Endothelial cell of umbilical vein (primary cell): ENCODE data around the gene CD2AP.

Experiments used
- CTCF ChIP-seq, 2 donors: IDR thresholded peaks; 1 replicate in 1 of 2; 2 replicates in 1 of 2; pipeline ENCODE4 v1.5.1; 2011; ENCODE audit warnings: low read length in 2 of 2, mild to moderate bottlenecking in 2 of 2, moderate library complexity in 2 of 2, control low read depth in 1 of 2, inconsistent platforms in 1 of 2, low read depth in 1 of 2; ENCODE audit not compliant: insufficient read depth in 1 of 2; ENCODE audit errors: extremely low read depth in 1 of 2
- EZH2 ChIP-seq: IDR thresholded peaks from 2 replicates; pipeline ENCODE4 v1.6.1; 2012; ENCODE audit warnings: borderline replicate concordance, low read depth, mild to moderate bottlenecking, moderate library complexity, low read length, inconsistent platforms; ENCODE audit not compliant: severe bottlenecking
- FOS ChIP-seq: IDR thresholded peaks from 2 replicates; pipeline ENCODE4 v1.6.1; 2011; ENCODE audit warnings: mild to moderate bottlenecking, low read length, moderate library complexity, borderline replicate concordance; ENCODE audit not compliant: insufficient read depth
- MYC ChIP-seq: IDR thresholded peaks from one replicate; pipeline ENCODE4 v1.6.1; 2011; ENCODE audit warnings: mild to moderate bottlenecking, low read depth, low read length
- POLR2A ChIP-seq: IDR thresholded peaks from 2 replicates; pipeline ENCODE4 v1.6.1; 2012; ENCODE audit warnings: low read depth, mild to moderate bottlenecking, control low read depth, low read length
- POLR2AphosphoS5 ChIP-seq: IDR thresholded peaks from 2 replicates; pipeline ENCODE4 v1.6.1; 2012; ENCODE audit warnings: low read depth, mild to moderate bottlenecking, control low read depth, low read length, moderate library complexity; ENCODE audit not compliant: insufficient read depth
- TF ChIP-seq, protein P1 (sequence below): IDR thresholded peaks from 2 replicates; pipeline ENCODE4 v1.6.1; 2011; ENCODE audit not compliant: insufficient read depth, insufficient read length

DNA sequence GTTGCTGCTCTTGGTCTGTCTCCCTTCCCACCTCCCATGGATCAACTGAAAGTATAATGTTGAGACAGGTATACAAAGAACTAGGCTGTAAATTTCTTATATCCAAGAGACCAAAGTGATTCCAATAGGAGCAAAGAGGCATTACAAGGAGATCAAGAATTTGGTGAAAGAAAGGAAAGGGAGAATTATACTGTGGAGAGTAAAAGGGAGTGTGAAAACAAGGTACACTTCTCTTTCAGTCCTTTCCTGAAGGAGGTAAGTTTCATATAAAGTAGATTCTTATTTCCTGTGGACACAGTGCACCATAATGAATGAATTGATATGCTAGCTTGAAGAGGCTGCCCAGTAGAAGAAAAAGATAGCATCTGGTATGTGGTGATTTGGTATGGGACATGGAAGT, 49.7 kb downstream of the CD2AP start:
- TF ChIP-seq CTCF (IDR thresholded peaks at IDR 0.05; ENCODE audit: extremely low read depth in 1 of 2, insufficient read depth in 1 of 2, low read depth in 1 of 2, low read length in 2 of 2) (no peak), EZH2 (no peak), POLR2AphosphoS5 (no peak), MYC (no peak), POLR2A (no peak), FOS (no peak)
- TF ChIP-seq, protein P1, sequence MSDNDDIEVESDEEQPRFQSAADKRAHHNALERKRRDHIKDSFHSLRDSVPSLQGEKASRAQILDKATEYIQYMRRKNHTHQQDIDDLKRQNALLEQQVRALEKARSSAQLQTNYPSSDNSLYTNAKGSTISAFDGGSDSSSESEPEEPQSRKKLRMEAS = no peak
